ENCODE measurements around the gene SLC39A11.

DNA sequence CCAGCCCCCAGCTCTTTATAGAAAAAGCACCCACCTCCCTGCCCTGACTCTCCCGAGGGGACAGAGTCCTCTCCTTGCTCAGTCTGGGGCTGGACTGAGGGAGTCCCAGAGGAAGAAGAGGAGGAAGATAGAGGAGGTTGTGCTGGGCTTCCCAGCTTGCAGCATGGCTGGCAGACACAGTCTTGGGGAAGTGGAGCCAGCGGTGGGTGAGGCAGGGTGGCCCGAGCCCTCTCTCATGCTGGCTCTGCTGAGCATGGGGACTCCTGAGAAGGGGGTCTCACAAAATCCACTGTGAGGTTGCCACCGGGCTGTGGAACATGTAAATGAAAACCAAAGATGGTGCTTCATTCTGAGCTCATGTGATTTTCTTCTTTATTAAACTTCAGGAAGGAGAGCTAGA lies 398.5 kb downstream of the SLC39A11 start:
- TF ChIP-seq HDGF (IDR thresholded peaks at IDR 0.05; ENCODE audit: borderline replicate concordance), result no peak
- TF ChIP-seq FOXM1 (IDR thresholded peaks at IDR 0.05; ENCODE audit: borderline replicate concordance), result no peak
- TF ChIP-seq BHLHE40 (IDR thresholded peaks at IDR 0.05; ENCODE audit: borderline replicate concordance), result no peak
- no peak for TF ChIP-seq TARDBP (IDR thresholded peaks at IDR 0.05)
- no peak for TF ChIP-seq SUZ12 (IDR thresholded peaks at IDR 0.05)
- no peak for TF ChIP-seq ARNT (IDR thresholded peaks at IDR 0.05)
- no peak for TF ChIP-seq L3MBTL2 (conservative IDR thresholded peaks at IDR 0.05)
